HG03196 (cell line): ENCODE results near the gene SIRT4.

Experiments
- ATAC-seq: cut with Tn5 transposase; IDR thresholded peaks from one replicate; pipeline ENCODE4 v1.9.1; 2021; ENCODE audit not compliant: unreplicated experiment

SIRT4 gene

GRCh38 chr12:120278137-120279069 lies 23.7 kb upstream of the SIRT4 start:
- no peak for ATAC-seq

- no peak for ATAC-seq
Observed at GRCh38 chr12:120283318-120283717, 18.8 kb upstream of the SIRT4 start.

GRCh38 chr12:120284381-120284780 lies 17.7 kb upstream of the SIRT4 start:
- ATAC-seq, result no peak

- no peak for ATAC-seq
Observed at GRCh38 chr12:120286768-120287490, 15.2 kb upstream of the SIRT4 start.

- no peak for ATAC-seq
Observed at GRCh38 chr12:120287491-120287890, 14.6 kb upstream of the SIRT4 start.

- no peak for ATAC-seq
Observed at GRCh38 chr12:120290609-120291305, 11.4 kb upstream of the SIRT4 start.

GRCh38 chr12:120292411-120292660 lies 9.8 kb upstream of the SIRT4 start:
- ATAC-seq, result peak; percentile 1

- peak; percentile 39 for ATAC-seq
Observed at GRCh38 chr12:120292661-120293531, 9.2 kb upstream of the SIRT4 start, which contains the start of gene RNU4-1. TSS of gene RNU4-1 (minus strand) at chr12:120293237.

GRCh38 chr12:120314220-120314619 lies 12.1 kb downstream of the SIRT4 start:
- ATAC-seq, result no peak

GRCh38 chr12:120316798-120317223 lies 14.7 kb downstream of the SIRT4 start:
- no peak for ATAC-seq

GRCh38 chr12:120317224-120318105 lies 15.3 kb downstream of the SIRT4 start:
- ATAC-seq, result peak; percentile 97

- ATAC-seq, result no peak
Observed at GRCh38 chr12:120321382-120322202, 19.5 kb downstream of the SIRT4 start.

GRCh38 chr12:120323772-120324171 lies 21.7 kb downstream of the SIRT4 start:
- ATAC-seq, result no peak

GRCh38 chr12:120324841-120325417 lies 22.8 kb downstream of the SIRT4 start:
- ATAC-seq, result no peak

- no peak for ATAC-seq
Observed at GRCh38 chr12:120327593-120327992, 25.5 kb downstream of the SIRT4 start, which contains the start of gene PLA2G1B. TSS of gene PLA2G1B (minus strand) at chr12:120327779. CDS start at chr12:120327753, 26 bp downstream.

- ATAC-seq, result no peak
Observed at GRCh38 chr12:120328228-120328627, 26.1 kb downstream of the SIRT4 start.

GRCh38 chr12:120331390-120331789 lies 29.3 kb downstream of the SIRT4 start:
- ATAC-seq, result no peak

GRCh38 chr12:120332041-120332440 lies 29.9 kb downstream of the SIRT4 start:
- ATAC-seq, result no peak
